ENCODE data around the gene NFASC.

- no peak for TF ChIP-seq POLR2AphosphoS5 (IDR thresholded peaks at IDR 0.05; ENCODE audit: low read depth, low read length)
- no peak for TF ChIP-seq SIN3A (IDR thresholded peaks at IDR 0.05; ENCODE audit: borderline replicate concordance, insufficient read depth, low read length)
- TF ChIP-seq TAF1 (IDR thresholded peaks at IDR 0.05; ENCODE audit: borderline replicate concordance, insufficient read depth, low read length), result no peak
These were observed 158.3 kb downstream of the NFASC start for GRCh38 chr1:205028924-205029323.
